HG03280 (cell line): Measurements from ENCODE around the gene RNASEH2C.
"Not testable (repeated sequence)": the region's sequence is repeated elsewhere in the genome, so short reads cannot be mapped to it uniquely, and the experiment has no call there.

Source experiments
- ATAC-seq: cut with Tn5 transposase; IDR thresholded peaks from one replicate; pipeline ENCODE4 v1.9.1; 2021; ENCODE audit warnings: mild to moderate bottlenecking, moderate library complexity; ENCODE audit not compliant: unreplicated experiment

RNASEH2C gene

GRCh38 chr11:65692367-65692766, 28.2 kb downstream of the RNASEH2C start:
- no peak for ATAC-seq

- ATAC-seq, result not testable (repeated sequence)
Measured at GRCh38 chr11:65691847-65692246, 28.8 kb downstream of the RNASEH2C start.

GRCh38 chr11:65685981-65686380, 34.6 kb downstream of the RNASEH2C start:
- no peak for ATAC-seq

GRCh38 chr11:65683480-65683879, 37.1 kb downstream of the RNASEH2C start:
- not testable (repeated sequence) for ATAC-seq

GRCh38 chr11:65680192-65680743, 40.3 kb downstream of the RNASEH2C start:
- ATAC-seq, result no peak

- no peak for ATAC-seq
Measured at GRCh38 chr11:65672982-65673381, 47.6 kb downstream of the RNASEH2C start.

GRCh38 chr11:65672180-65672860, 48.3 kb downstream of the RNASEH2C start:
- no peak for ATAC-seq
